Measurements from ENCODE around the gene RNF144A.

RNF144A gene

GRCh38 chr2:7073901-7074300, 156.7 kb downstream of the RNF144A start:
- Histone ChIP-seq H3K4me3 (ENCODE audit: low read length) (no peak overlapping the region), H3K9ac (ENCODE audit: low read depth, low read length) (no peak overlapping the region), H3K36me3 (ENCODE audit: insufficient read depth, low read length) (no peaks in the 10 kb centered on the region), H3K4me1 (ENCODE audit: insufficient read depth, low read length) (no peaks in the 10 kb centered on the region), H3K9me3 (ENCODE audit: insufficient read depth, low read depth, low read length) (no peaks in the 10 kb centered on the region), H3K27me3 (ENCODE audit: insufficient read depth, low read length) (no peaks in the 10 kb centered on the region), H3K27ac (ENCODE audit: low read depth, low read length) (no peak overlapping the region)
- WGBS, result 88% methylated on average over 3 of the region's 3 CpGs

- 91% methylated on average over 1 of the region's 1 CpG for WGBS
These were observed 158.6 kb downstream of the RNF144A start for GRCh38 chr2:7075834-7076233.

GRCh38 chr2:7077660-7078267, 160.6 kb downstream of the RNF144A start:
- no peaks in the 10 kb centered on the region for H3K36me3 ChIP-seq (ENCODE audit: insufficient read depth, low read length)
- H3K4me3 ChIP-seq (ENCODE audit: low read length), result no peak overlapping the region
- H3K27ac ChIP-seq (ENCODE audit: low read depth, low read length), result no peak overlapping the region
- no peaks in the 10 kb centered on the region for H3K27me3 ChIP-seq (ENCODE audit: insufficient read depth, low read length)
- no peaks in the 10 kb centered on the region for H3K9me3 ChIP-seq (ENCODE audit: insufficient read depth, low read depth, low read length)
- no peak overlapping the region for H3K9ac ChIP-seq (ENCODE audit: low read depth, low read length)
- H3K4me1 ChIP-seq (ENCODE audit: insufficient read depth, low read length), result no peaks in the 10 kb centered on the region
- WGBS, result 82% methylated on average over 10 of the region's 10 CpGs

More at GRCh38 chr2:7075834-7076233, 158.6 kb downstream of the RNF144A start:
- Histone ChIP-seq H3K27ac (ENCODE audit: low read depth, low read length) (no peak overlapping the region), H3K27me3 (ENCODE audit: insufficient read depth, low read length) (no peaks in the 10 kb centered on the region), H3K9me3 (ENCODE audit: insufficient read depth, low read depth, low read length) (no peaks in the 10 kb centered on the region), H3K9ac (ENCODE audit: low read depth, low read length) (no peak overlapping the region), H3K36me3 (ENCODE audit: insufficient read depth, low read length) (no peaks in the 10 kb centered on the region), H3K4me1 (ENCODE audit: insufficient read depth, low read length) (no peaks in the 10 kb centered on the region), H3K4me3 (ENCODE audit: low read length) (no peak overlapping the region)

- Histone ChIP-seq H3K9ac (ENCODE audit: low read depth, low read length) (no peak overlapping the region), H3K4me1 (ENCODE audit: insufficient read depth, low read length) (no peaks in the 10 kb centered on the region), H3K27ac (ENCODE audit: low read depth, low read length) (no peak overlapping the region), H3K4me3 (ENCODE audit: low read length) (no peak overlapping the region), H3K9me3 (ENCODE audit: insufficient read depth, low read depth, low read length) (peaks cover 3% of the 10 kb centered on the region; the same call in 1 of the 2 replicates), H3K36me3 (ENCODE audit: insufficient read depth, low read length) (no peaks in the 10 kb centered on the region), H3K27me3 (ENCODE audit: insufficient read depth, low read length) (no peaks in the 10 kb centered on the region)
- whole genome bisulfite sequencing, result 43% methylated on average over 10 of the region's 10 CpGs
These were observed 166.6 kb downstream of the RNF144A start for GRCh38 chr2:7083580-7084509.

- peaks cover 3% of the 10 kb centered on the region; the same call in 1 of the 2 replicates for H3K9me3 ChIP-seq (ENCODE audit: insufficient read depth, low read depth, low read length)
- no peak overlapping the region for H3K9ac ChIP-seq (ENCODE audit: low read depth, low read length)
- no peaks in the 10 kb centered on the region for H3K4me1 ChIP-seq (ENCODE audit: insufficient read depth, low read length)
- H3K4me3 ChIP-seq (ENCODE audit: low read length), result no peak overlapping the region
- H3K27me3 ChIP-seq (ENCODE audit: insufficient read depth, low read length), result no peaks in the 10 kb centered on the region
- no peak overlapping the region for H3K27ac ChIP-seq (ENCODE audit: low read depth, low read length)
- H3K36me3 ChIP-seq (ENCODE audit: insufficient read depth, low read length), result no peaks in the 10 kb centered on the region
These were observed 167.4 kb downstream of the RNF144A start for GRCh38 chr2:7084601-7085000.

GRCh38 chr2:7089284-7089683, 172.1 kb downstream of the RNF144A start:
- Histone ChIP-seq H3K27me3 (ENCODE audit: insufficient read depth, low read length) (no peaks in the 10 kb centered on the region), H3K4me3 (ENCODE audit: low read length) (no peak overlapping the region), H3K36me3 (ENCODE audit: insufficient read depth, low read length) (no peaks in the 10 kb centered on the region), H3K4me1 (ENCODE audit: insufficient read depth, low read length) (no peaks in the 10 kb centered on the region), H3K27ac (ENCODE audit: low read depth, low read length) (no peak overlapping the region), H3K9ac (ENCODE audit: low read depth, low read length) (no peak overlapping the region), H3K9me3 (ENCODE audit: insufficient read depth, low read depth, low read length) (peaks cover 3% of the 10 kb centered on the region; the same call in 1 of the 2 replicates)
- 95% methylated on average over 16 of the region's 16 CpGs for WGBS

- WGBS, result 91% methylated on average over 26 of the region's 26 CpGs
- Histone ChIP-seq H3K4me3 (ENCODE audit: low read length) (no peak overlapping the region), H3K36me3 (ENCODE audit: insufficient read depth, low read length) (no peaks in the 10 kb centered on the region), H3K27ac (ENCODE audit: low read depth, low read length) (no peak overlapping the region), H3K4me1 (ENCODE audit: insufficient read depth, low read length) (no peaks in the 10 kb centered on the region), H3K9ac (ENCODE audit: low read depth, low read length) (no peak overlapping the region), H3K27me3 (ENCODE audit: insufficient read depth, low read length) (no peaks in the 10 kb centered on the region), H3K9me3 (ENCODE audit: insufficient read depth, low read depth, low read length) (no peaks in the 10 kb centered on the region)
These were observed 172.8 kb downstream of the RNF144A start for GRCh38 chr2:7089898-7090510.

GRCh38 chr2:7093376-7093775, 176.2 kb downstream of the RNF144A start:
- no peak overlapping the region for H3K9ac ChIP-seq (ENCODE audit: low read depth, low read length)
- no peaks in the 10 kb centered on the region for H3K9me3 ChIP-seq (ENCODE audit: insufficient read depth, low read depth, low read length)
- no peaks in the 10 kb centered on the region for H3K36me3 ChIP-seq (ENCODE audit: insufficient read depth, low read length)
- H3K27ac ChIP-seq (ENCODE audit: low read depth, low read length), result no peak overlapping the region
- no peak overlapping the region for H3K4me3 ChIP-seq (ENCODE audit: low read length)
- H3K4me1 ChIP-seq (ENCODE audit: insufficient read depth, low read length), result no peaks in the 10 kb centered on the region
- H3K27me3 ChIP-seq (ENCODE audit: insufficient read depth, low read length), result no peaks in the 10 kb centered on the region
- WGBS, result 97% methylated on average over 3 of the region's 3 CpGs

All from HUES64 (cell line).